ENCODE data around the gene RYR1.
"Not testable (repeated sequence)": the region's sequence is repeated elsewhere in the genome, so short reads cannot be mapped to it uniquely, and the experiment has no call there.

RYR1 gene

DNA sequence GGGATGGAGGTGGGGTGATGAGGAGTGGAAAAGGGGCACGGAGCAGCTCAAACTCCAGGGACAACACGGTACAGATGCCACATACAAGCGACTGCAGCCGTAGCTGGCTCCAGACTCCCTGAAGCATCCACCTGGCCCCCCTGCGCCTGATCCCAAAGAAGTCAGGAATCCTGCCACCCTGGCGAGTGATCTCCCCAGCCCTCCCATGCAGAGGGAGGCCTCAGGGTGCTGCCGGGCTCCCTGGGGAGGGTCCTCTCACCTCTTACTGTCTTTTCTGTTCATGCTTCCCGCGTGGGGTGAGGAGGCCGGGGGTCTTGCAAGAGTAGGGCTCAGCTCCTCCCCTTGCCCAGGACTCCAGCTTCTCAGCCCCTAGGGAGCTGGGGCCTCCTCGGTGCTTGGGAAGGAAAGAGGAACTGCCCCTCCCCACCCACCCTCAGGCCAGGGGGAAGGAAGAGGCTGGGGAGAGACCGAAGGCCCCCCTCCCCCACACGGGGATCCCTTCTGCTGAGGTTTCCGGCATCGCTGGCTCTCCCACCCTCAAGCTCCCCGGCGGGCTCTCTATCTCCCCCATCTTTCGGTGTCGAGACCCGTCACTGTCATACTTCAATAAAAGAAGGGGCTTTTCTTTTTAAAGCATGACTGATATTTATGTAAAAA, 7.6 kb upstream of the RYR1 start, which contains the start of gene RASGRP4:
Gene RASGRP4, minus strand, starts transcription at position 410 of the 657 bp plus-strand sequence. Its CDS starts 128 bp downstream, at position 282.
- in situ Hi-C loops (cut with HindIII; ENCODE audit: low sequenced_read_pairs), result no loop called here

GRCh38 chr19:38427035-38427677, 6.3 kb upstream of the RYR1 start:
- in situ Hi-C loops (cut with HindIII; ENCODE audit: low sequenced_read_pairs), result not testable (repeated sequence)

DNA sequence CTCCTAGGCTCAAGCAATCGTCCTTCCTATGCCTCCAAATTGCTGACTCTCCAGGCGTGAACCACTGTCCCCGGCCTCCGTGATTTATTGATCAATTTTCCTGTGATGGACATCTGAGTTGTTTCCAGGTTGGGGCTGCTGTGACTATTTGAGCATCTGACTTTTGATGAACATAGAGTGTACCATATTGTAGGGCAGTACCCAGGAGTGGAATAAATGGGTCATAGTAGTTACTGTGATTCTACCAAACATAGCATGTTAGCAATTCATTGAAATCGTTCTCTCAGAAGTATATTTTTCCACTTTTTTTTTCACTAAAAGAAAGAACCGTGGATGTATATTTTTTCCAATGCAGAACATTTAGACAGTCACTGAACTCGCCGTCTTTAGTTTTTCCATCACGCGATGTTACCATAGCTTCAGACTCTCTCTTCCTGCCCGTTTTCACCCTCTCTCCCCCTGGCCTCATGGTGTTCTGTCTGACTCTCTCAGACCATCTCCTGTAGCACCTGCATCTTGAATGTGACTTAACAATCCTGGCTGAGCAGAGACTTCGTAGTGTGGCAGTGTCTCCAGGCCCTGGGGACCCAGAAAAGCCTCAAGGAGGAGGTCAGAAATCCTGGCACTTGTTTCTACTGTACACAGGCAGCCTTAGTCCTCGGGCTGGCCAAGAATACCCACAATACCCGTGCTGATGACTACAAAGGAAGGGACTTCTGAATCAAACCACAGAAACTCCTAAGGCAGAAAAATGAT, 4.3 kb upstream of the RYR1 start:
- in situ Hi-C loops (cut with HindIII; ENCODE audit: low sequenced_read_pairs), result no loop called here

- in situ Hi-C loops (cut with HindIII; ENCODE audit: low sequenced_read_pairs), result no loop called here
Measured at GRCh38 chr19:38429811-38430156, 3.7 kb upstream of the RYR1 start.

GRCh38 chr19:38430931-38431330, 2.6 kb upstream of the RYR1 start:
- in situ Hi-C loops (cut with HindIII; ENCODE audit: low sequenced_read_pairs), result no loop called here

DNA sequence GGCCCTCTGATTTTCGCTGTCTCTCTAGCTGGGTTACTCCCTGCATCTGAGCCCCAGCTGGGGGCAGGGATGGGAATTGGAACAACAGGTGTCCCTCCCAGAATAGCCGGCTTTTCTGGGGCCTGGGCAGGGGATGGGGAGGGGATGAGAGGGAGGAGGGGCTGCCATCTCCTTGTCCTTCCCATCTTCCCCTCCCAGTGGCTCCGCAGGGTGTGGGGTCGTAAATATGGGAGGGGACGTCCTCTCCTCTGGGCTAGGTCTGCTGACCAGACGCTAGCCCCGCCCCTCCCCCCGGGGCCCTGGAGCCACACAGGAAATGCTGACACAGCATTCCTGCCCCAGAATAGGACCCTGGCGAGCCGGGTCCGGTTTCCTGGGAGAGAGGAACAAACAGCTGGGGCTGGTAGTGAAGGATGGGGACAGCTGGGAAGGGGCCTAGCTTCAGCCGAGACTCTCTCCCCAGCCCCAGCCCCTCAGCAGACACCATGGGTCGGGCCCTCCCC, 1.1 kb downstream of the RYR1 start:
- in situ Hi-C loops (cut with HindIII; ENCODE audit: low sequenced_read_pairs), result no loop called here

- in situ Hi-C loops (cut with HindIII; ENCODE audit: low sequenced_read_pairs), result no loop called here
Measured at GRCh38 chr19:38437295-38437694, 3.8 kb downstream of the RYR1 start.

- in situ Hi-C loops (cut with HindIII; ENCODE audit: low sequenced_read_pairs), result no loop called here
Measured at GRCh38 chr19:38437917-38438316, 4.4 kb downstream of the RYR1 start.

DNA sequence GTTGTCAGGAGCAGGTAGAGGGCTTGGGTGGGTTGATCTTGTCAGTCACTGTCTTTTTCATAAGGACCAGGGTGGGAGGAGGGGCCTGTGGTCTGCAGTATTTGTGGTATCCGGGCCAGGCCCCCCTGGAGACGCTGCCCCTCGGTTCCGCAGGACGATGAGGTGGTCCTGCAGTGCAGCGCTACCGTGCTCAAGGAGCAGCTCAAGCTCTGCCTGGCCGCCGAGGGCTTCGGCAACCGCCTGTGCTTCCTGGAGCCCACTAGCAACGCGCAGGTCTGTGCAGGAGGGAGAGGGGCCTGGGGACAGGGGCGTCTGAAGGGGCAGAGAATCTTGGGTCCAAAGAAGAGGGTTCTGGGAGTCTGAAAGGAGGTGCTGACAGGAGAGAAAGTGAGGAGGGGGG, 7.1 kb downstream of the RYR1 start:
- in situ Hi-C loops (cut with HindIII; ENCODE audit: low sequenced_read_pairs), result no loop called here

- in situ Hi-C loops (cut with HindIII; ENCODE audit: low sequenced_read_pairs), result no loop called here
Measured at GRCh38 chr19:38441657-38442348, 8.3 kb downstream of the RYR1 start.

DNA sequence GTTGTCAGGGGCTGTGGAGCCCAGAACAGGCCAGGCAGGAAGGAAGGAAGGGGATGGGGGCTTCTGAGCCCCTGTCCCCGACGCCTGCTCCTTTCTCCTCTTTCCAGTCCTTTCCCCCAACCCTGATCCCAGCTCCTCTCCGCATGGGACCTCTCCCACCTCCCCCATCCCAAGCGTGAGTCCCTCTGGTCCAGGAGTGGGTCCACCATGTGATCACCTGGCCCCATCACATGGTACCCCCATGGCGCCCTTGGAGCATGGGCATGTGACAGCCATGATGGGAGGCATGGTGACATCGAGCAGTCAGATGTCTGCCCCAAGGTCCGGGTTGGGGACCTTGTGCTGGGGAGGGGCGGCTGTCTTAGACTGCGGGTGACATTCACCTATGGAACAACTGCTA, 9.2 kb downstream of the RYR1 start:
- in situ Hi-C loops (cut with HindIII; ENCODE audit: low sequenced_read_pairs), result no loop called here

DNA sequence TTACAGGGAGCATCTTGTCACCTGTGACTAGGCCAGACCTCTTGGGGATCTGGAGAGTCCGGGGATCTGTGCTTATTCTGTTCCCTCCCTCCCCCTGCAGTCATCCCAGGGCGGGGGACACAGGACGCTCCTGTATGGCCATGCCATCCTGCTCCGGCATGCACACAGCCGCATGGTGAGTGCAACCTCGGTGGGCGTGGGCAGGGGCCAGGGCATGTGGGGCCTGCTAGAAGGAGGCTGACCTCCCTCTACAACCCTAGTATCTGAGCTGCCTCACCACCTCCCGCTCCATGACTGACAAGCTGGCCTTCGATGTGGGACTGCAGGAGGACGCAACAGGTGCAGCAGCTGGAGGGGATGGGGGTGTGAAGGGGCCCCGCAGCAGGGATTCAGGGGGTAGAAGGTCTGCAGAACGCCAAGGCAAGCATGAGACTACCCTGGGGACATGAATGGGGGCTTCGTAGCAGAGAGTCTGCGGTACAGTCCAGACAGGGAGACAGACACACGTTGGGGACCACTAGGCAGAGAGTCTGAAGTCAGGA, 10.0 kb downstream of the RYR1 start:
- in situ Hi-C loops (cut with HindIII; ENCODE audit: low sequenced_read_pairs), result no loop called here

DNA sequence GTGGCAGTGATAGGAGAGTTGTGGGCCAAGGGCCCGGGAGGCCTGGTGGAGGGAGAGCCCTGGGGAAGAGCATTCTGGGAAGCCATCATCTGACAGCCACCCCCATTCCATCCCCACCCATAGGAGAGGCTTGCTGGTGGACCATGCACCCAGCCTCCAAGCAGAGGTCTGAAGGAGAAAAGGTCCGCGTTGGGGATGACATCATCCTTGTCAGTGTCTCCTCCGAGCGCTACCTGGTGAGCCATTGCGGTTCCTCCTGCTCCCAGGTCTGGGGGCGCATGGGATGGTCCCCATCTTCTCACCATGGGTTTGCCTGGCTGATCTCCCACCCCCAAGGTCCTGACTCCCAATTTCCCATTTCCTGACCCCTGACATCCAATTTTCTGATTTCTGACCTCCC, 10.5 kb downstream of the RYR1 start:
- in situ Hi-C loops (cut with HindIII; ENCODE audit: low sequenced_read_pairs), result no loop called here

DNA sequence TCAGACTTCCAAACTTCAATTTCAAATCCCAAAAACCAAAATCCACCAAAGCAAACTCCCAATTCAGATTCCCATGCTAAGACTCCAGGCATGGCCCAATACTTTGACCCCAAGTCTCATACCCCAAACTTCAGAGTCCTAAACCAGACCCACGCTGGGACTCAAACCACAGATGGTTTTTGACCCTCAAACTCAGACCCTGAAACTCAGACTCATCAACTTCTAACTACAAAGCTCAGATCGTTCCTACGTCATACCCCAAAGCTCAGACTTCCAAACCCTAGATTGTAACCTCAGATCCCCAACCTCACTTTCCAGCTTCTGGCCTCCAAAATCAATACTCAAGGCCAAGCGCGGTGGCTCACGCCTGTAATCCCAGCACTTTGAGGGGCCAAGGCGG, 11.9 kb downstream of the RYR1 start:
- in situ Hi-C loops (cut with HindIII; ENCODE audit: low sequenced_read_pairs), result no loop called here

DNA sequence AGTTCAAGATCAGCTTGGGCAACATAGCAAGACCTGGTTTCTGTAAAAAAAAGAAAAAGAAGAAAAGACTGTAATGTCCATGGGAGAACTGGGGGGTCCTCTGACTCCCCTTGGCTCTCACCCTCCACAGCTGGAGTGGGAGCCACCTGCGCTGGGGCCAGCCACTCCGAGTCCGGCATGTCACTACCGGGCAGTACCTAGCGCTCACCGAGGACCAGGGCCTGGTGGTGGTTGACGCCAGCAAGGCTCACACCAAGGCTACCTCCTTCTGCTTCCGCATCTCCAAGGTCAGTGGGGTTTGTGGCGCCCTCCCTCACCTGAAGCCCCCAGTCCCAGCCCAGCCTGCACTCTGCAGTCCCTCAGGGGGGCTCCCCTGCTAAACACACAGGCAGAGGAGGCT, 14.7 kb downstream of the RYR1 start:
- in situ Hi-C loops (cut with HindIII; ENCODE audit: low sequenced_read_pairs), result no loop called here

DNA sequence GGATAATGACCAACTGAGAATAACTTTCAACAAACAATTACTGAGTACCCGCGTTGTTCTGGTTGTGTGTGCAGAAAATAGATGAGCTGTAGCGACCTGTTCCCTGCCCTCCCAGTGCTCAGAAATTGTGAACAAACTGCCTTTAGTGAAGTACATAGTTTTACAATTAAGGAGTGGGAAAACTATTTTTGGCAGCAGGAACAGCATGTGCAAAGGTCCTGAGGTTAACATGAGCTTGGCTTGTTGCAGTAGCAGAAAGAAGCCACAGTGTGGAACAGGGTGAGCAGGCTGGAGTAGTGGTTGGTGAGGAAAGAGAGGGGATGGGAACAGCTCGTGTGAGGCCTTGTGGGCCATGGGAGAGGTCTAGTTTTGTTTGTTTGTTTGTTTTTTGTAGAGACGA, 16.0 kb downstream of the RYR1 start:
- in situ Hi-C loops (cut with HindIII; ENCODE audit: low sequenced_read_pairs), result no loop called here

- in situ Hi-C loops (cut with HindIII; ENCODE audit: low sequenced_read_pairs), result no loop called here
Measured at GRCh38 chr19:38451036-38451435, 17.5 kb downstream of the RYR1 start.

GRCh38 chr19:38451629-38452028, 18.1 kb downstream of the RYR1 start:
- in situ Hi-C loops (cut with HindIII; ENCODE audit: low sequenced_read_pairs), result no loop called here

- in situ Hi-C loops (cut with HindIII; ENCODE audit: low sequenced_read_pairs), result no loop called here
Measured at GRCh38 chr19:38452430-38453366, 19.2 kb downstream of the RYR1 start.

DNA sequence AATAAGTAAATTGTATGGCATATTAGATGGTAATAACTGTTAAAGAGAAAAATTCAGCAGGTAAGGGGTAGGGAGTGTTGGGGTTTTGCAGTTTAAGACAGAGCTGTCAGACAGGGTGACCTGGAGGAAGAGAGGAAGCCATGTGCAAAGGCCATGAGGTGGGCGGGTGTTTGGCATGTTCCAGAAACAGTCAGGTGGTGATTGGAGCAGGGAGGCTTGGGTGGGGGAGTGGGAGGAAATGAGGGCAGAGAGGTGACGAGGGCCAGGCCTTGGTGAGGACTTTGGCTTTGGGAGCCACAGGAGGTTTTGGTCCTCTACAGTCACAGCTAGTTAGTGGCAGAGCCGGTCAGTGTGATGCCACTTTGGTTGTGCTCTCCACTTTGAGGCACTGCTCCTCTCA, 20.1 kb downstream of the RYR1 start:
- in situ Hi-C loops (cut with HindIII; ENCODE audit: low sequenced_read_pairs), result no loop called here
